ENCODE results near the gene AAGAB.

GRCh38 chr15:67176195-67176971, 78.1 kb downstream of the AAGAB start:
- TF ChIP-seq CTCF (IDR thresholded peaks at IDR 0.05): no peak
- TF ChIP-seq POLR2A (IDR thresholded peaks at IDR 0.05): no peak
